Amygdala (tissue), 56 donors: ENCODE measurements around the gene PHLPP1.

Experiments
- DNase-seq, 56 donors: peaks; one replicate each; lab custom pipeline; 2025; lab: John Stamatoyannopoulos, UW

The PHLPP1 gene

GRCh38 chr18:62991959-62992358 is 276.6 kb downstream of the PHLPP1 start:
- DNase-seq = no peak

- DNase-seq = no peak
These were observed 277.6 kb downstream of the PHLPP1 start for GRCh38 chr18:62992877-62993365.

- no peak for DNase-seq
These were observed 281.2 kb downstream of the PHLPP1 start for GRCh38 chr18:62996566-62996965.

- DNase-seq = no peak
These were observed 281.7 kb downstream of the PHLPP1 start for GRCh38 chr18:62997076-62997475.

GRCh38 chr18:62998443-62998842 is 283.1 kb downstream of the PHLPP1 start:
- no peak for DNase-seq

GRCh38 chr18:62999392-62999791 is 284.1 kb downstream of the PHLPP1 start:
- DNase-seq = peak in 14 of 56 donors; percentile 17 to 49 (median 32)

- no peak for DNase-seq
These were observed 284.6 kb downstream of the PHLPP1 start for GRCh38 chr18:62999921-63000320.

GRCh38 chr18:63000839-63001238 is 285.5 kb downstream of the PHLPP1 start:
- no peak for DNase-seq

- no peak for DNase-seq
These were observed 286.5 kb downstream of the PHLPP1 start for GRCh38 chr18:63001861-63002260.

GRCh38 chr18:63002305-63002704 is 287.0 kb downstream of the PHLPP1 start:
- DNase-seq = no peak

GRCh38 chr18:63002803-63003445 is 287.6 kb downstream of the PHLPP1 start:
- no peak for DNase-seq

GRCh38 chr18:63003899-63004298 is 288.6 kb downstream of the PHLPP1 start:
- DNase-seq = no peak

- DNase-seq = no peak
These were observed 289.2 kb downstream of the PHLPP1 start for GRCh38 chr18:63004466-63005089.

GRCh38 chr18:63005306-63005705 is 290.0 kb downstream of the PHLPP1 start:
- DNase-seq = no peak

- DNase-seq = no peak
These were observed 291.9 kb downstream of the PHLPP1 start for GRCh38 chr18:63007231-63007630.

GRCh38 chr18:63016270-63016669 is 300.9 kb downstream of the PHLPP1 start:
- peak in 24 of 56 donors; percentile 5 to 76 (median 22) for DNase-seq

GRCh38 chr18:63017076-63017475 is 301.7 kb downstream of the PHLPP1 start:
- no peak for DNase-seq

GRCh38 chr18:63017977-63018376 is 302.6 kb downstream of the PHLPP1 start:
- DNase-seq = no peak

GRCh38 chr18:63022429-63023022 is 307.2 kb downstream of the PHLPP1 start:
- no peak for DNase-seq

GRCh38 chr18:63025251-63026090 is 310.1 kb downstream of the PHLPP1 start:
- DNase-seq = peak in 2 of 56 donors; percentile 6 to 10

- no peak for DNase-seq
These were observed 313.0 kb downstream of the PHLPP1 start for GRCh38 chr18:63028380-63028779.
